Fibroblast of skin of abdomen (primary cell): ENCODE results near the gene ENTR1.

Experiments used
- DNase-seq: peaks from one replicate; pipeline ENCODE4 v3.0.0-alpha.2; 2013

The ENTR1 gene

GRCh38 chr9:136359774-136360718 is 50.4 kb downstream of the ENTR1 start:
- DNase-seq = no peak

- DNase-seq = no peak
Measured at GRCh38 chr9:136358888-136359287, 51.5 kb downstream of the ENTR1 start.

DNA sequence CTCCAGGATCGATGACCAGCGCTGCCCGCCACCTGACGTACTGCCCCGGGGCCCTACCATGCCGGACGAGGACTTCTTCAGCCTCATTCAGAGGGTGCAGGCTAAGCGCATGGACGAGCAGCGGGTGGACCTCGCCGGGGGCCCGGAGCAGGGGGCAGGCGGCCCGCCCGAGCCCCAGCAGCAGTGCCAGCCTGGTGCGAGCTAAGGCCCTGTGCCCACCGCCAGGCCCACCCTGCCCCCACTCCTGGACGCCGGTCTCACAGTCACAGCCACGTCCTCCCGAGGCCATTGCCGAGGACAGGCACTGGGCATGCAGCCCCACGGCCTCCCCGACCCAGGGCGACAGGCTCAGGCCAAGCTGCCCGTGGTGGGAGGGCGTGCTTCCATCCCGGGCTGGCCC is 52.4 kb downstream of the ENTR1 start:
- DNase-seq = no peak

GRCh38 chr9:136357202-136357725 is 53.1 kb downstream of the ENTR1 start:
- DNase-seq = no peak

DNA sequence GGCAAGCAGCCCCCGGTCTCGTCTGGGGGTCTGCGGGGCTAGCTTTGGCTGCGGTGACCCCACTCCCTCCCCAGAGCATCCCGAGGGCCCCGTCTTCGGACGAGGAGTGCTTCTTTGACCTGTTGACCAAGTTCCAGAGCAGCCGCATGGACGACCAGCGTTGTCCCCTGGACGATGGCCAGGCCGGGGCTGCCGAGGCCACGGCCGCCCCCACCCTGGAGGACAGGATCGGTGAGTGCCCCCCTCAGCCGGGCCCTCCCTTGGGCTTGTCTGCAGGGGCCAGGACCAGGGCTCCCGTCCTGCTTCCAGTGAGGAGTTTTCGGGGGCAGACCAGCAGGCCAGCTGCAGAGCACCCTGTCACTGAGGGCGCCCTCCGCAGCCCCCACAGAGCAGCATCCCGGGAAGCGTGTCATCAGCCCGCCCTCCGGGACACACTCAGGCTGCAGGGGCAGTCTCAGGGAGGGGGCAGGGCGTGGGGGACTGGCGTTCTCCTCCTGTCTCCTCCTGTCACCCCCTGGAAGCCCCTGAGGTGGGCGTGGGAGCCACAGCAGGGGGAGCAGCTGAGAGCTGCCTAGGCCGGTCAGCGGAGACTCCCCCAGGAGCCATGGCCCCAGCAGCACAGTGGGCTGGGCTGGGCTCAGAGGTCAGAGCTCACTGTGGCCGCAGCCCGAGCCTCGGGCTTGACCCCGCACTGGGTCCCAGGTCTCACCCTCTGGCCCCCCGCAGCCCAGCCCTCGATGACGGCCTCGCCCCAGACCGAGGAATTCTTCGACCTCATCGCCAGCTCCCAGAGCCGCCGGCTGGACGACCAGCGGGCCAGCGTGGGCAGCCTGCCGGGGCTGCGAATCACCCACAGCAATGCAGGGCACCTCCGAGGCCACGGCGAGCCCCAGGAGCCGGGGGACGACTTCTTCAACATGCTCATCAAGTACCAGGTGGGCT is 54.5 kb downstream of the ENTR1 start:
- no peak for DNase-seq

DNA sequence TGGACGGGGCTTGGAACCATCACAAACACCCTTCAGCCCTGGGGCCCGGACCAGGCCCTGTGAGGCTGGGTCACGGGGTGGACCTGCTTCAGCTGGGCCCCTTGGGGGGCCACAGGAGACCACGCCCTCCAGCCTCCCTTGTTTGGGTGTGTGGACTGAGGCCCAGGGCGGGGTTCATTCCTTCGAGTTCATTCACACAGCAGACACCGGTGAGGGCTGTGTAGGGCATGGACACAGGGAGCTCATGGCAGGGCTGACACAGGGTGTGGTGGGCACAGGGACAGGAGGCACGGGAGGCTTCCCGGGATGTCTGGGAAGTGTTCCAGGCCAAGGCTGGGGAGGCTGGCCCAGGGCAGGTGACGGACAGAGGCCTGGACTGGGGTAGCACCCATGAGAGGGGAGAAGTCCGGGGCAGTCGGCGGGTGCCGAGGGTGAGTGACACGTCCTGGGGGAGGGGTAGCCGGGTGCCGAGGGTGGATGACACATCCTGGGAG is 55.8 kb downstream of the ENTR1 start:
- no peak for DNase-seq

DNA sequence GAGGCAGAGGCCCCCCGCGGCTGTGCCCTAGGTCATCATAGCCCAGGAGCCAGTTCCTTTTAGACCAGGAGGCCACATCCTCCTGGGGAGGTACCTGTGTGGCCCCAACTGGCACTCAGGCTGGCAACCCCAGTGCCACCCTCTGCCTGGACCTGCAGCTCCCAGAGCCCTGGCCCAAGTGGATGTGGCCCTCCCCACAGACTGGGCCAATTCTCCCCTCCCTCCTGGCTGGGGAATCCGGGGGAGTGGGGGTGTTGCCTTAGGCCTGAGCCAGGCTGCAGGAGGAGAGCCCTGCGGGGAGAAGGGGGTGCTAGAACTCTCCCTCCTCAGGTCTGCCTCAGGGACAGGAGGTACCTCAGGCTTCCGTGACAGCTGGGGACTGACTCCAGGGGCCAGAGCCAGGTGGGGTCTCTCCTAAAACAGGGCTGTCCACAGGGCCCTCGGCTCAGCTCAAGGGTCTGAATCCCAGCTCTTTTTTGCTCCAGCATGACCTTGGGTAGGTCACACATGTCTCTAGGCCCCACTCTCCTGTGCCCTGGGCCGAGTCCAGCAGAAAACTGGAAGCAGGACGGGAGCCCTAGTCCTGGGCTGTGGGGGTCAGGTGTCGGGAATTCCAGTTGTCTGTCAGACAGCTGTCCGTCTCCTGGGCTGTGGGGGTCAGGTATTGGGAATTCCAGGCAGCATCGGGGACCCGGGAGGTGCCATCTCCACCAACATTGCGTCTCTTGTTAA is 56.5 kb downstream of the ENTR1 start:
- no peak for DNase-seq

DNA sequence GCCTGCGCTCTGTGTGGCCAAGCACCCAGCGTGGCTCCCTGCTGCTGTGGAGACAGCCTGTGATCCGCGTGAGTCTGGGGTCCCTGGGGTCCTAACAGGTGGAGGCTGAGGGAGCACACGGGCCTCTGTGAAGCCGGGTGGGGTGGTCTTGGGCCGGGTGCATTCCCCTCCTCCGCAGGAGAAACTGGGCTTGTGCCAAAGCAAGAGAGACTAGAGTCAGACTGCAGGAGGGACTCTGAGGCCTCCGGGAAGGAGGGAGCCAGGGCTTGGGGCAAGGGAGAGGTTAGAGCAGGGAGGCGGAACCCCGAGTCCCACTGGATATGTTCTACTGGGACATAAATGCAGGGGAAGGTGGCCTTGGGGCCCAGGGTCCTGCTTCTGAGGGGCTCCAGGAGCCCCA is 57.3 kb downstream of the ENTR1 start:
- DNase-seq = no peak

DNA sequence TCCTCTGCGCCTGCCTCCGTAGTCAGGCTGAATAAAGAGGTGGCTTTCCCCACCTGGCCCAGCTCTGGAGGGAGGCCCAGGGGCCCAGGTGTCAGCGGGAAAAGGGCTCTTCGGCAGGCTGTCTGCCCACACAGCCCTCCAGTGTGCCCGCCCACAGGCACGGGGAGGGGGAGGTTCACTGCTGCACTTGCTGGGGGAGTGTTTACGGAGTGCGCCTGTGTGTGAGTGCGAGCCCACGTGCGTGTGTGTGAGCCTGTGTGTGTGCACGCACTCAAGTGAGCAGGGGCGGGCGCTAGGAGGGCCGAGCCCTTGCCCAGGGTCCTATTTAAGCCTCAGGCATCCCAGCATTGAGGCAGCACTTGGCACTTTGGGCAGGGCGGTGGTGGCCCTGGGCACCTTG is 57.7 kb downstream of the ENTR1 start:
- no peak for DNase-seq
